H1 (cell line): ENCODE measurements around the gene HAPLN3. TPM values are rescaled to one million over a fixed set of nuclear protein-coding genes. Genes with fewer than 3 reads are reported as not detected.

ENCODE experiments used
- CTCF ChIA-PET: fragments of 300-600 bp; sonication (Branson Sonifier 250); formaldehyde crosslinking; loops from one replicate; lab custom pipeline; 2021; ENCODE audit not compliant: partially characterized antibody; lab: Charles Lee
- POLR2A ChIA-PET: fragments of 300-600 bp; sonication (Branson Sonifier 250); formaldehyde crosslinking; loops from one replicate; lab custom pipeline; 2021; ENCODE audit warnings: inconsistent platforms; ENCODE audit not compliant: partially characterized antibody; lab: Charles Lee
- DNase-seq, 2 experiments: peaks; one replicate each; pipeline versions ENCODE4 v3.0.0 to v3.0.0-alpha.2; 2010 to 2022; ENCODE audit warnings: low spot score in 2 of 2, low read depth in 1 of 2, mixed read lengths in 1 of 2
- FAIRE-seq: peaks from 2 replicates; lab custom pipeline; 2011; peaks lifted over from hg19 to GRCh38; lab: Jason Lieb, UNC
- H2AFZ ChIP-seq: 2 replicates; pipeline ENCODE4 v1.8.1; 2012; ENCODE audit warnings: low read length, inconsistent platforms
- H2AK5ac ChIP-seq: 2 replicates; pipeline ENCODE4 v1.6.1; 2013; ENCODE audit warnings: low read depth, low read length
- H2BK120ac ChIP-seq: replicated peaks from 2 replicates; pipeline ENCODE3; 2013; ENCODE audit warnings: low read depth, low read length, inconsistent platforms
- H2BK12ac ChIP-seq: 2 replicates; pipeline ENCODE4 v1.6.1; 2013; ENCODE audit warnings: low read depth, low read length
- H2BK15ac ChIP-seq: 2 replicates; pipeline ENCODE4 v1.6.1; 2013; ENCODE audit warnings: low read length
- H2BK20ac ChIP-seq: 2 replicates; pipeline ENCODE4 v1.6.1; 2013; ENCODE audit warnings: low read length
- H2BK5ac ChIP-seq: 2 replicates; pipeline ENCODE4 v1.6.1; 2013; ENCODE audit warnings: low read depth, low read length
- H3K14ac ChIP-seq: 2 replicates; pipeline ENCODE4 v1.6.1; 2013; ENCODE audit warnings: inconsistent platforms; ENCODE audit not compliant: insufficient read length
- H3K18ac ChIP-seq: 2 replicates; pipeline ENCODE4 v1.6.1; 2013; ENCODE audit warnings: low read length; ENCODE audit errors: extremely low read depth
- H3K23ac ChIP-seq: 2 replicates; pipeline ENCODE4 v1.6.1; 2013; ENCODE audit warnings: inconsistent platforms; ENCODE audit not compliant: insufficient read length
- H3K23me2 ChIP-seq: 2 replicates; pipeline ENCODE4 v1.6.1; 2013; ENCODE audit warnings: low read depth, low read length
- H3K27ac ChIP-seq: 2 replicates; pipeline ENCODE4 v1.6.1; 2011; ENCODE audit warnings: low read depth, low read length, inconsistent platforms
- H3K27me3 ChIP-seq, 4 experiments: replicated peaks in 1 of 4; 1 replicate in 1 of 4; 2 replicates in 3 of 4; pipeline versions ENCODE4 v1.6.1 to v1.8.1; 2011 to 2013; ENCODE audit warnings: low read length in 3 of 4, mild to moderate bottlenecking in 3 of 4, inconsistent platforms in 2 of 4, mixed read lengths in 2 of 4, moderate library complexity in 1 of 4; ENCODE audit not compliant: control insufficient read depth in 3 of 4, insufficient read depth in 3 of 4; ENCODE audit errors: extremely low read depth in 1 of 4
- H3K36me3 ChIP-seq, 4 experiments: 2 replicates each; pipeline versions ENCODE4 v1.6.1 to v1.8.1; 2011 to 2013; ENCODE audit warnings: mild to moderate bottlenecking in 4 of 4, low read length in 3 of 4, moderate library complexity in 2 of 4, control low read depth in 1 of 4, inconsistent platforms in 1 of 4; ENCODE audit not compliant: insufficient read depth in 4 of 4, control insufficient read depth in 2 of 4
- H3K4ac ChIP-seq: replicated peaks from 2 replicates; pipeline ENCODE3; 2013; ENCODE audit warnings: low read length, low read depth, mixed read lengths, inconsistent platforms; ENCODE audit not compliant: insufficient read length
- H3K4me1 ChIP-seq, 4 experiments: replicated peaks in 1 of 4; 1 replicate in 1 of 4; 2 replicates in 3 of 4; pipeline versions ENCODE4 v1.6.1 to v1.8.1; 2011 to 2013; ENCODE audit warnings: low read length in 3 of 4, inconsistent platforms in 2 of 4, mixed read lengths in 1 of 4; ENCODE audit not compliant: insufficient read depth in 4 of 4, control insufficient read depth in 3 of 4
- H3K4me2 ChIP-seq, 2 experiments: 2 replicates each; pipeline versions ENCODE4 v1.6.1 to v1.8.1; 2011 to 2013; ENCODE audit warnings: low read depth in 2 of 2, low read length in 2 of 2, control low read depth in 1 of 2, inconsistent platforms in 1 of 2, mild to moderate bottlenecking in 1 of 2; ENCODE audit not compliant: insufficient read depth in 1 of 2
- H3K4me3 ChIP-seq, 4 experiments: fragments of 200-600, 300-600 bp in 1 of 4; sonication (generic), shearing (Covaris generic), sonication (Bioruptor Twin) in 1 of 4; 2 replicates each; pipeline versions ENCODE4 v1.5.1 to v1.8.1; 2011 to 2016; ENCODE audit warnings: low read length in 4 of 4, low read depth in 3 of 4, control low read depth in 2 of 4, inconsistent platforms in 2 of 4, mild to moderate bottlenecking in 2 of 4, mixed read lengths in 1 of 4, moderate library complexity in 1 of 4; ENCODE audit not compliant: insufficient read depth in 2 of 4; ENCODE audit errors: extremely low read depth in 1 of 4
- H3K56ac ChIP-seq: replicated peaks from 2 replicates; pipeline ENCODE3; 2013; ENCODE audit warnings: low read depth, mild to moderate bottlenecking, mixed read lengths, low read length, inconsistent platforms; ENCODE audit not compliant: insufficient read length
- H3K79me1 ChIP-seq: 2 replicates; pipeline ENCODE4 v1.6.1; 2013; ENCODE audit warnings: low read depth, low read length, control low read depth
- H3K79me2 ChIP-seq, 2 experiments: 2 replicates each; pipeline versions ENCODE4 v1.6.1 to v1.8.1; 2012 to 2013; ENCODE audit warnings: low read length in 2 of 2, mild to moderate bottlenecking in 2 of 2, inconsistent platforms in 1 of 2; ENCODE audit not compliant: insufficient read depth in 2 of 2, control insufficient read depth in 1 of 2
- H3K9ac ChIP-seq, 4 experiments: replicated peaks in 1 of 4; 1 replicate in 1 of 4; 2 replicates in 3 of 4; pipeline versions ENCODE4 v1.6.1 to v1.8.1; 2011 to 2013; ENCODE audit warnings: low read depth in 3 of 4, low read length in 3 of 4, control low read depth in 2 of 4, mild to moderate bottlenecking in 2 of 4, moderate library complexity in 2 of 4, inconsistent platforms in 1 of 4; ENCODE audit errors: extremely low read depth in 1 of 4
- H3K9me3 ChIP-seq, 2 experiments: 2 replicates each; pipeline versions ENCODE4 v1.6.1 to v1.8.1; 2012 to 2013; ENCODE audit warnings: mild to moderate bottlenecking in 2 of 2, moderate library complexity in 2 of 2, control low read depth in 1 of 2, inconsistent platforms in 1 of 2, low read depth in 1 of 2, low read length in 1 of 2, mixed read lengths in 1 of 2; ENCODE audit not compliant: insufficient read depth in 2 of 2
- H4K20me1 ChIP-seq, 2 experiments: replicated peaks in 1 of 2; 2 replicates each; pipeline versions ENCODE3 to v1.8.1; 2011 to 2013; ENCODE audit warnings: inconsistent platforms in 2 of 2, low read length in 2 of 2, mild to moderate bottlenecking in 1 of 2; ENCODE audit not compliant: insufficient read depth in 2 of 2, control insufficient read depth in 1 of 2
- H4K5ac ChIP-seq: 2 replicates; pipeline ENCODE4 v1.6.1; 2013; ENCODE audit warnings: low read length, low read depth, mixed read lengths, inconsistent platforms; ENCODE audit not compliant: insufficient read length
- H4K8ac ChIP-seq: 2 replicates; pipeline ENCODE4 v1.8.0; 2013; ENCODE audit warnings: mild to moderate bottlenecking, moderate library complexity, low read length, inconsistent platforms; ENCODE audit not compliant: insufficient read depth; ENCODE audit errors: extremely low read depth
- H4K91ac ChIP-seq: replicated peaks from 2 replicates; pipeline ENCODE3; 2013; ENCODE audit warnings: low read length, mixed read lengths, inconsistent platforms; ENCODE audit not compliant: insufficient read length
- CREB1 ChIP-seq: IDR thresholded peaks from 2 replicates; pipeline ENCODE4 v1.6.1; 2012; ENCODE audit warnings: inconsistent platforms
- HDAC2 ChIP-seq, 2 experiments: fragments of 300-600 bp in 1 of 2; sonication (generic) in 1 of 2; IDR thresholded peaks; 2 replicates each; pipeline ENCODE4 v1.6.1; 2011 to 2012; ENCODE audit warnings: low read depth in 2 of 2, low read length in 2 of 2, mild to moderate bottlenecking in 2 of 2, moderate library complexity in 2 of 2, borderline replicate concordance in 1 of 2, inconsistent platforms in 1 of 2
- KDM5A ChIP-seq: fragments of 200-600 bp; IDR thresholded peaks from 2 replicates; pipeline ENCODE4 v1.7.1; 2012; ENCODE audit warnings: mild to moderate bottlenecking, low read length, inconsistent platforms, mixed read lengths
- MAFK ChIP-seq: IDR thresholded peaks from 2 replicates; pipeline ENCODE4 v1.6.1; 2012; ENCODE audit warnings: low read depth, mild to moderate bottlenecking, improper control_type of control experiment, low read length
- RNF2 ChIP-seq: fragments of 200-900, 300-1000 bp; sonication (generic); IDR thresholded peaks from 2 replicates; pipeline ENCODE4 v1.7.1; 2016; ENCODE audit warnings: borderline replicate concordance, low read depth, mild to moderate bottlenecking, antibody characterized with exemption, low read length; ENCODE audit not compliant: poor library complexity, severe bottlenecking; ENCODE audit errors: missing control alignments
- SIRT6 ChIP-seq: IDR thresholded peaks from one replicate; pipeline ENCODE4 v1.7.1; 2012; ENCODE audit warnings: low read length, inconsistent platforms
- SP4 ChIP-seq: IDR thresholded peaks from 2 replicates; pipeline ENCODE4 v1.6.1; 2012; ENCODE audit warnings: low read length, inconsistent platforms
- TAF7 ChIP-seq: optimal IDR thresholded peaks from 2 replicates; pipeline ENCODE3; 2011; ENCODE audit warnings: low read depth, mild to moderate bottlenecking, inconsistent platforms, low read length, moderate library complexity, borderline replicate concordance
- WGBS, 2 experiments: shearing (Covaris generic) in 1 of 2; methylation state at CpG; one replicate each; pipeline versions ENCODE4 v1.1.6 to v1.1.7; 2013 to 2015; ENCODE audit warnings: low lambda C conversion rate in 2 of 2, mixed read lengths in 2 of 2, inconsistent platforms in 1 of 2, low coverage in 1 of 2, missing lambda C conversion rate in 1 of 2; ENCODE audit not compliant: insufficient replicate concordance in 2 of 2, insufficient coverage in 1 of 2, insufficient read length in 1 of 2; ENCODE audit errors: extremely low coverage in 1 of 2, missing lambda C conversion rate in 1 of 2; 5-methylcytosine and 5-hydroxymethylcytosine counted together
- polyA plus RNA-seq, 7 experiments: library from polyadenylated mRNA; depleted of rRNA in 3 of 7; stranded (reverse) in 5 of 7; unstranded in 2 of 7; fragments of >200 nt in 5 of 7; fragments of 200-250 nt in 2 of 7; gene quantifications; 1 replicate in 5 of 7; 2 replicates in 1 of 7; 4 replicates in 1 of 7; pipeline versions ENCODE4 v1.2.1 to v1.2.3, GENCODE V29; 2011 to 2013; ENCODE audit warnings: missing spikeins in 2 of 7, mixed read lengths in 2 of 7
- total RNA-seq: library from RNA; stranded (reverse); fragmentation: NEBNext Ultra II Directional; extraction: Animal tissue kit (Norgen Biotek cat#: 25700); gene quantifications from 2 replicates; pipeline ENCODE4 v1.2.1, GENCODE V29; 2021

Gene HAPLN3
- total and polyA plus RNA-seq, 2 of the 8 experiments (the other 6 are each of a cell fraction or from before 2014, with no cell fraction given): 76.2 to 79.7 TPM

- Histone ChIP-seq H4K91ac (no peak overlapping the region), H4K5ac (no peak overlapping the region), H3K9me3 (no peaks in the 10 kb centered on the region), H3K23ac (no peak overlapping the region), H3K14ac (no peak overlapping the region), H2BK15ac (no peak overlapping the region), H3K79me1 (no peaks in the 10 kb centered on the region), H2BK120ac (no peak overlapping the region), H3K36me3 (peaks cover 0 to 17% (median 5%) of the 10 kb centered on the region in 4 experiments; a peak in 5 of 8 replicates), H3K4me2 (no peak overlapping the region), H4K20me1 (peaks cover 0 to 2% of the 10 kb centered on the region in 2 experiments), H3K27ac (no peak overlapping the region), H3K56ac (no peak overlapping the region), H4K8ac (no peak overlapping the region), H2BK20ac (no peak overlapping the region), H3K9ac (no peak overlapping the region), H3K27me3 (no peaks in the 10 kb centered on the region), H3K4me1 (peaks cover 0 to 6% (median 2%) of the 10 kb centered on the region in 4 experiments; a peak in 4 of 7 replicates), H3K23me2 (no peaks in the 10 kb centered on the region), H3K4me3 (no peak overlapping the region), H3K79me2 (no peaks in the 10 kb centered on the region), H3K4ac (no peak overlapping the region), H2AK5ac (no peak overlapping the region), H2AFZ (no peak overlapping the region), H2BK12ac (no peak overlapping the region), H2BK5ac (no peak overlapping the region), H3K18ac (no peak overlapping the region)
- POLR2A ChIA-PET: no interaction called here
- CTCF ChIA-PET: interaction anchor here (0.7 to 1.3 kb wide), 3 partner anchors 91 to 303 kb away, joined by 3 to 4 read pairs (median 3); no protein-coding TSS in a partner anchor
- no peak for DNase-seq
- WGBS, 2 experiments: 88% methylated on average over 6 of the region's 6 CpGs; no CpG with 5 or more reads in 1 of the 2 experiments
- no peak for FAIRE-seq
- TF ChIP-seq KDM5A (no peak), MAFK (no peak), SP4 (no peak), SIRT6 (no peak), TAF7 (no peak), HDAC2 (IDR thresholded peaks at IDR 0.05; ENCODE audit: borderline replicate concordance in 1 of 2, low read depth in 2 of 2, low read length in 2 of 2) (no peak), RNF2 (no peak), CREB1 (no peak)
Measured at GRCh38 chr15:88874684-88875083, 20.7 kb downstream of the HAPLN3 start.
